ENCODE results near the gene PPP2R2C. TPM values are rescaled to one million over a fixed set of nuclear protein-coding genes. Genes with fewer than 3 reads are reported as not detected.

PPP2R2C gene
- total and polyA plus RNA-seq, 4 donors: 0.25 to 1.3 (median 0.65) TPM; not detected in 1

GRCh38 chr4:6332042-6332668, 140.3 kb downstream of the PPP2R2C start:
- intact Hi-C loops (cut with DNase I): no loop called here
- ATAC-seq (ENCODE audit: low FRiP score): no peak

GRCh38 chr4:6331468-6331867, 140.9 kb downstream of the PPP2R2C start:
- H3K36me3 ChIP-seq (ENCODE audit: control insufficient read depth in 1 of 2, insufficient read depth in 2 of 2, low read length in 1 of 2): no peaks in the 10 kb centered on the region
- H3K27ac ChIP-seq (ENCODE audit: low read depth in 1 of 2, low read length in 2 of 2): no peak overlapping the region
- H3K9me3 ChIP-seq (ENCODE audit: control insufficient read depth, low read length): peaks cover 5% of the 10 kb centered on the region
- no peaks in the 10 kb centered on the region for H3K4me1 ChIP-seq (ENCODE audit: control insufficient read depth in 1 of 2, insufficient read depth in 2 of 2, low read length in 2 of 2)
- no peak for DNase-seq
- H3K27me3 ChIP-seq (ENCODE audit: control insufficient read depth in 1 of 2, insufficient read depth in 2 of 2, low read length in 1 of 2): no peaks in the 10 kb centered on the region
- WGBS, 2 donors: 96% methylated on average over 6 of the region's 6 CpGs
- no peak for ATAC-seq (ENCODE audit: low FRiP score)
- no peak overlapping the region for H3K4me3 ChIP-seq (ENCODE audit: low read length in 2 of 2)
- intact Hi-C loops (cut with DNase I): no loop called here

More at GRCh38 chr4:6332042-6332668, 140.3 kb downstream of the PPP2R2C start:
- Histone ChIP-seq H3K27me3 (ENCODE audit: control insufficient read depth in 1 of 2, insufficient read depth in 2 of 2, low read length in 1 of 2) (no peaks in the 10 kb centered on the region), H3K9me3 (ENCODE audit: control insufficient read depth, low read length) (peaks cover 5% of the 10 kb centered on the region), H3K27ac (ENCODE audit: low read depth in 1 of 2, low read length in 2 of 2) (no peak overlapping the region), H3K36me3 (ENCODE audit: control insufficient read depth in 1 of 2, insufficient read depth in 2 of 2, low read length in 1 of 2) (no peaks in the 10 kb centered on the region), H3K4me1 (ENCODE audit: control insufficient read depth in 1 of 2, insufficient read depth in 2 of 2, low read length in 2 of 2) (no peaks in the 10 kb centered on the region), H3K4me3 (ENCODE audit: low read length in 2 of 2) (no peak overlapping the region)
- WGBS, 2 donors: 65% methylated on average over 18 of the region's 18 CpGs
- no peak for DNase-seq

GRCh38 chr4:6331018-6331417, 141.4 kb downstream of the PPP2R2C start:
- intact Hi-C loops (cut with DNase I): no loop called here
- no peak for DNase-seq
- WGBS, 2 donors: 85 to 91% methylated on average over 8 of the region's 8 CpGs

DNA sequence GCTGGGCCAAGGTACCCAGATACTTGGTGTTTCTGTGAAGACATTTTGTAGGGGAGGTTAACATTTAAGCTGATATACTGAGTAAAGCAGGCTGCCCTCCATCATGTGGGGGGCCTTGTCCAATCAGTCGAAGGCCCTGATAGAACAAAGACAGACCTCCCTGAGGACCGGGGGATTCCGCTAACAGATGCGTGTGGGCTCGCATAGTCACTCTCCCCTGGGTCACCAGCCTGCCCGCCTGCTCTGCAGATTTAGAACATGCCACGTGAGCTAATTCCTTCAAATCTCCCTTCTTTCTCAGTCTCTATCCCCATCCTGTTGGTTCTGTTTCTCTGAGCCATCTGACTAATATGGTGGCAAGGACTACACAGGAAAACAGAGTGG, 142.0 kb downstream of the PPP2R2C start:
- DNase-seq (no peak), ATAC-seq (ENCODE audit: low FRiP score) (no peak)
- WGBS, 2 donors: 90 to 93% methylated on average over 7 of the region's 7 CpGs
- no peaks in the 10 kb centered on the region for H3K36me3 ChIP-seq (ENCODE audit: control insufficient read depth in 1 of 2, insufficient read depth in 2 of 2, low read length in 1 of 2)
- intact Hi-C loops (cut with DNase I): no loop called here
- no peak overlapping the region for H3K4me3 ChIP-seq (ENCODE audit: low read length in 2 of 2)
- no peaks in the 10 kb centered on the region for H3K27me3 ChIP-seq (ENCODE audit: control insufficient read depth in 1 of 2, insufficient read depth in 2 of 2, low read length in 1 of 2)
- H3K9me3 ChIP-seq (ENCODE audit: control insufficient read depth, low read length): peaks cover 5% of the 10 kb centered on the region
- no peaks in the 10 kb centered on the region for H3K4me1 ChIP-seq (ENCODE audit: control insufficient read depth in 1 of 2, insufficient read depth in 2 of 2, low read length in 2 of 2)
- no peak overlapping the region for H3K27ac ChIP-seq (ENCODE audit: low read depth in 1 of 2, low read length in 2 of 2)

More at GRCh38 chr4:6331018-6331417, 141.4 kb downstream of the PPP2R2C start:
- Histone ChIP-seq H3K9me3 (ENCODE audit: control insufficient read depth, low read length) (peaks cover 5% of the 10 kb centered on the region), H3K36me3 (ENCODE audit: control insufficient read depth in 1 of 2, insufficient read depth in 2 of 2, low read length in 1 of 2) (no peaks in the 10 kb centered on the region), H3K4me3 (ENCODE audit: low read length in 2 of 2) (no peak overlapping the region), H3K27me3 (ENCODE audit: control insufficient read depth in 1 of 2, insufficient read depth in 2 of 2, low read length in 1 of 2) (no peaks in the 10 kb centered on the region), H3K4me1 (ENCODE audit: control insufficient read depth in 1 of 2, insufficient read depth in 2 of 2, low read length in 2 of 2) (no peaks in the 10 kb centered on the region), H3K27ac (ENCODE audit: low read depth in 1 of 2, low read length in 2 of 2) (no peak overlapping the region)
- ATAC-seq (ENCODE audit: low FRiP score): no peak

- 88 to 89% methylated on average over 28 of the region's 28 CpGs for WGBS, 2 donors
- no peaks in the 10 kb centered on the region for H3K27me3 ChIP-seq (ENCODE audit: control insufficient read depth in 1 of 2, insufficient read depth in 2 of 2, low read length in 1 of 2)
- ATAC-seq (ENCODE audit: low FRiP score) (no peak), DNase-seq (no peak)
- H3K9me3 ChIP-seq (ENCODE audit: control insufficient read depth, low read length): peaks cover 5% of the 10 kb centered on the region
- intact Hi-C loops (cut with DNase I): no loop called here
- H3K4me3 ChIP-seq (ENCODE audit: low read length in 2 of 2): no peak overlapping the region
- H3K4me1 ChIP-seq (ENCODE audit: control insufficient read depth in 1 of 2, insufficient read depth in 2 of 2, low read length in 2 of 2): no peaks in the 10 kb centered on the region
- no peaks in the 10 kb centered on the region for H3K36me3 ChIP-seq (ENCODE audit: control insufficient read depth in 1 of 2, insufficient read depth in 2 of 2, low read length in 1 of 2)
- no peak overlapping the region for H3K27ac ChIP-seq (ENCODE audit: low read depth in 1 of 2, low read length in 2 of 2)
Observed at GRCh38 chr4:6329478-6330383, 142.7 kb downstream of the PPP2R2C start.

DNA sequence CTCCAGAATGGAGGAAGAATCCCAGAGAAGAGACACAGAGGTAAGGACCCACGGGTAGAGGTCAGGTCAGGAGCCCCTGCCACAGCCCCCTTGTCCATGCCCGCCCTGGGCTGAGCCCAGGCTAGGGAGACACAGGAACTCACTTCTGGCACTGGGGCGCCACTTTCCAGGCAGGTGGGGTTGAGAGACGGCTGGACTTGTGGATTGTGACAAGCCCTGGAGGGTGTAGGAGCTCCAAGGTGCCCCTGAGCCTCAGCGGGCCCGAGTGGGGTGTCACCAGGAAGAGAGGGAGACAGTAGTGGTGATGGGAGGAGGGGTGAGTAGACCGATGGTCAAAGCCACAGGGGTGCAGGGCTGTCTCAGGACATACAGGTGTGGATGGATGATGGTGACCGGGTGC, 143.9 kb downstream of the PPP2R2C start:
- Histone ChIP-seq H3K9me3 (ENCODE audit: control insufficient read depth, low read length) (peaks cover 1% of the 10 kb centered on the region), H3K36me3 (ENCODE audit: control insufficient read depth in 1 of 2, insufficient read depth in 2 of 2, low read length in 1 of 2) (no peaks in the 10 kb centered on the region), H3K4me1 (ENCODE audit: control insufficient read depth in 1 of 2, insufficient read depth in 2 of 2, low read length in 2 of 2) (no peaks in the 10 kb centered on the region), H3K27me3 (ENCODE audit: control insufficient read depth in 1 of 2, insufficient read depth in 2 of 2, low read length in 1 of 2) (no peaks in the 10 kb centered on the region), H3K4me3 (ENCODE audit: low read length in 2 of 2) (no peak overlapping the region), H3K27ac (ENCODE audit: low read depth in 1 of 2, low read length in 2 of 2) (no peak overlapping the region)
- intact Hi-C loops (cut with DNase I): no loop called here
- no peak for ATAC-seq (ENCODE audit: low FRiP score)
- DNase-seq: no peak
- WGBS, 2 donors: 85% methylated on average over 8 of the region's 8 CpGs

- peak; percentile 86 for ATAC-seq (ENCODE audit: low FRiP score)
- Histone ChIP-seq H3K4me1 (ENCODE audit: control insufficient read depth in 1 of 2, insufficient read depth in 2 of 2, low read length in 2 of 2) (no peaks in the 10 kb centered on the region), H3K4me3 (ENCODE audit: low read length in 2 of 2) (no peak overlapping the region), H3K27me3 (ENCODE audit: control insufficient read depth in 1 of 2, insufficient read depth in 2 of 2, low read length in 1 of 2) (no peaks in the 10 kb centered on the region), H3K9me3 (ENCODE audit: control insufficient read depth, low read length) (peaks cover 1% of the 10 kb centered on the region), H3K36me3 (ENCODE audit: control insufficient read depth in 1 of 2, insufficient read depth in 2 of 2, low read length in 1 of 2) (no peaks in the 10 kb centered on the region), H3K27ac (ENCODE audit: low read depth in 1 of 2, low read length in 2 of 2) (no peak overlapping the region)
- peak; percentile 83 to 94 for DNase-seq
- intact Hi-C loops (cut with DNase I): loop anchor here (1.0 kb wide), 3 partner anchors 63 to 77 kb away; no protein-coding TSS in a partner anchor
- 19 to 26% methylated on average over 21 of the region's 21 CpGs for WGBS, 2 donors
Observed at GRCh38 chr4:6327220-6327917, 145.0 kb downstream of the PPP2R2C start.

DNA sequence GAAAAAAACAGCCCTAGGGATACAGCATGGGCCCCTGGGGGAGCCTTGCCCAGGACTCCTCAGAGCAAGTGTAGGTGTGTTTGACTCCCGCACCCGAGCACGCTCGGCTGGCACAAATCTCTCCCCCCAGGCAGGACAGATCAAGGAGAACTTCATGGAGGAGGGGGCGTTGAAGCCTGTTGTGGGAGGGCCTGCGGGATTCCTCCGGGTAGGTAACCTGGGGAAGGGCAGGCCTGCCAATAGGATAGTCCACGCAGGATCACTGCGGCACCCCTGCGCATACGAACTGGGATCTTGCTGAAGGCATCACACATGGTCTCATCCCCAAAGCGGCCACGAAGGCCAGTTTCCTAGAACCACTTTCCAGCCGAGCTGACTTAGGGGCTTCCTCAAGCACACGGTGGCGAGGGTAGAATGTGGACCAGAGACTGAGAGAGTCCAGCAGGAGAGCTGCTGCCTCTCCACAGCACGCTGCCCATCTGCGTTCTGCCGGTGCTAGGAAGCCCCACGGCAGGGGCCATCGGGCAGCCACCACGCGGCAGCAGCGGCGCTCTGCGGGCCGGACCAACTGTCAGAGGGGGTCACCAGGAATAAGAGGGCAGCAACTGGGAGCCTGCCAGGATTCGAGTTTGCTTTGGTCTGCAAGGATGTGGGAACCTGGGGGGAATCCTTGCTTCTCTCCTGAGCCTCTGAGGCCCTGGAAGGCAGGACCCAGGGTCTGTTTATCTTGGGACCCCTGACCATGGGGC, 145.9 kb downstream of the PPP2R2C start:
- no peaks in the 10 kb centered on the region for H3K27me3 ChIP-seq (ENCODE audit: control insufficient read depth in 1 of 2, insufficient read depth in 2 of 2, low read length in 1 of 2)
- H3K9me3 ChIP-seq (ENCODE audit: control insufficient read depth, low read length): peaks cover under 1% of the 10 kb centered on the region
- intact Hi-C loops (cut with DNase I): loop anchor here (1.0 kb wide), 3 partner anchors 62 to 76 kb away; no protein-coding TSS in a partner anchor
- ATAC-seq (ENCODE audit: low FRiP score) (no peak), DNase-seq (no peak)
- 92% methylated on average over 28 of the region's 28 CpGs for WGBS, 2 donors
- H3K4me3 ChIP-seq (ENCODE audit: low read length in 2 of 2): no peak overlapping the region
- H3K27ac ChIP-seq (ENCODE audit: low read depth in 1 of 2, low read length in 2 of 2): no peak overlapping the region
- no peaks in the 10 kb centered on the region for H3K36me3 ChIP-seq (ENCODE audit: control insufficient read depth in 1 of 2, insufficient read depth in 2 of 2, low read length in 1 of 2)
- H3K4me1 ChIP-seq (ENCODE audit: control insufficient read depth in 1 of 2, insufficient read depth in 2 of 2, low read length in 2 of 2): no peaks in the 10 kb centered on the region
